ENCODE results near the gene SGF29. TPM values are rescaled to one million over a fixed set of nuclear protein-coding genes. Genes with fewer than 3 reads are reported as not detected.

The SGF29 gene
- total and polyA plus RNA-seq, 2 of the 8 experiments (the other 6 are each of a cell fraction or from before 2014, with no cell fraction given): 3.1 to 22.7 TPM

DNA sequence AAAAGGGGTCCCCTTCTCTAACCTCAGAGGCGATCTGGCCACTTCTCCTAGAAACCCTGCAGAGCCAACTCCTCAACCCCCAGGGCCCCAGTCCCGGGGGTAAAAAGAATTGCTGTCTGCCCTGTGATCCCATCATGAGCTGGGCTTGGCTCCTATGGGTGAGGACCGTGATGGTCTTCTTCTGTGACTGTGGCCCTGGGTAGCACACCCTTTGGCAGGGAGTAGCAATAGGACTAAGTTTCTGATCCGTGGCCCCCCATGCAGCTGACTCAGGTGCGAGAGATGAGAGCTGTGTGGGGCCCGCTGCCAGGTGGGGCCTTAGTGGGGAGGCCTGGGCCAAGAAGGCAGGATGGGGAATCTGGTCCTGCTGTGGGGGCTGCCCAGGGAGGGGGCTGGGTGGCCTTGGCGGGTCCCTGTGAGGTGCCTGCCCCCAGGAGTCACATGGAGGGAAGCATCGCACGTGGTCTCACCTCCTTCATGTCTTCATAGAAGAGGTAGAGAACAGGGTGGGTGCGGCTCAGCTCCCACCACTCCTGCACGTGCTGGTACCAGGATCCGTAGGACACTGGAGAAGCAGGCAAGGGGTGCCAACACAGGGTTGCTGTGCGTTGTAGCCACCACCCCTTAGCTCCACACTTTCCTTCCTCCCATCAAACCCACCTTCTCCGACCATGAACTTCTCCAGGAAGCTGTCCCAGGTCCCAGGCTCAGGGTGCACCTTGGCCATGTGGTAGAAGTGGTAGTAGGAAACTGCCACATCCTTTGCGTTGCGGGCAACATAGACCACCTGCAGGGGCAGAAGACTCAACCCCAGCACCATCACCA, 52.8 kb downstream of the SGF29 start:
- CTCF ChIA-PET (ENCODE audit: partially characterized antibody): no interaction called here
- Histone ChIP-seq H2BK20ac (ENCODE audit: low read length) (no peak overlapping the region), H3K36me3 (ENCODE audit: control insufficient read depth in 2 of 4, insufficient read depth in 4 of 4, low read length in 3 of 4) (no peaks in the 10 kb centered on the region), H4K20me1 (replicated peaks in 1 of 2; ENCODE audit: control insufficient read depth in 1 of 2, insufficient read depth in 2 of 2, low read length in 2 of 2) (no peaks in the 10 kb centered on the region), H3K27me3 (replicated peaks in 1 of 4; ENCODE audit: control insufficient read depth in 3 of 4, extremely low read depth in 1 of 4, insufficient read depth in 3 of 4, low read length in 3 of 4) (no peaks in the 10 kb centered on the region), H4K5ac (ENCODE audit: insufficient read length, low read depth, low read length) (no peak overlapping the region), H3K23ac (ENCODE audit: insufficient read length) (no peak overlapping the region), H3K4me3 (ENCODE audit: extremely low read depth in 1 of 4, insufficient read depth in 2 of 4, low read depth in 3 of 4, low read length in 4 of 4) (no peak overlapping the region), H3K14ac (ENCODE audit: insufficient read length) (no peak overlapping the region), H2BK5ac (ENCODE audit: low read depth, low read length) (no peak overlapping the region), H2AFZ (ENCODE audit: low read length) (no peak overlapping the region), H3K79me2 (ENCODE audit: control insufficient read depth in 1 of 2, insufficient read depth in 2 of 2, low read length in 2 of 2) (no peaks in the 10 kb centered on the region), H3K4ac (replicated peaks; ENCODE audit: insufficient read length, low read depth, low read length) (no peak overlapping the region), H3K56ac (replicated peaks; ENCODE audit: insufficient read length, low read depth, low read length) (no peak overlapping the region), H3K27ac (ENCODE audit: low read depth, low read length) (no peak overlapping the region), H3K4me1 (replicated peaks in 1 of 4; ENCODE audit: control insufficient read depth in 3 of 4, insufficient read depth in 4 of 4, low read length in 3 of 4) (peaks cover 0 to 16% (median 6%) of the 10 kb centered on the region in 4 experiments; a peak in 3 of 7 replicates), H4K8ac (ENCODE audit: extremely low read depth, insufficient read depth, low read length) (no peak overlapping the region), H3K23me2 (ENCODE audit: low read depth, low read length) (no peaks in the 10 kb centered on the region), H2AK5ac (ENCODE audit: low read depth, low read length) (no peak overlapping the region), H3K4me2 (ENCODE audit: insufficient read depth in 1 of 2, low read depth in 2 of 2, low read length in 2 of 2) (no peak overlapping the region), H2BK120ac (replicated peaks; ENCODE audit: low read depth, low read length) (no peak overlapping the region), H2BK12ac (ENCODE audit: low read depth, low read length) (no peak overlapping the region), H3K18ac (ENCODE audit: extremely low read depth, low read length) (no peak overlapping the region), H3K9me3 (ENCODE audit: insufficient read depth in 2 of 2, low read depth in 1 of 2, low read length in 1 of 2) (no peaks in the 10 kb centered on the region), H4K91ac (replicated peaks; ENCODE audit: insufficient read length, low read length) (no peak overlapping the region), H3K9ac (replicated peaks in 1 of 4; ENCODE audit: extremely low read depth in 1 of 4, low read depth in 3 of 4, low read length in 3 of 4) (no peak overlapping the region), H3K79me1 (ENCODE audit: low read depth, low read length) (no peaks in the 10 kb centered on the region), H2BK15ac (ENCODE audit: low read length) (no peak overlapping the region)
- DNase-seq (ENCODE audit: low read depth in 1 of 2, low spot score in 2 of 2) (no peak), FAIRE-seq (no peak)
- WGBS, 2 experiments (ENCODE audit: extremely low coverage in 1 of 2, insufficient coverage in 1 of 2, insufficient read length in 1 of 2, insufficient replicate concordance in 2 of 2, low coverage in 1 of 2, low lambda C conversion rate in 2 of 2, missing lambda C conversion rate in 1 of 2): 88% methylated on average over 14 of the region's 16 CpGs; no CpG with 5 or more reads in 1 of the 2 experiments
- POLR2A ChIA-PET (ENCODE audit: partially characterized antibody): no interaction called here
- TF ChIP-seq SIN3A (conservative IDR thresholded peaks at IDR 0.05 in 1 of 2, IDR thresholded peaks at IDR 0.05 in 1 of 2; ENCODE audit: low read depth in 1 of 2, low read length in 2 of 2) (no peak), NANOG (IDR thresholded peaks at IDR 0.05; ENCODE audit: insufficient read depth, low read depth, low read length, poor library complexity, severe bottlenecking) (no peak), RXRA (IDR thresholded peaks at IDR 0.05; ENCODE audit: insufficient read depth, low read depth, low read length) (no peak), SUZ12 (IDR thresholded peaks at IDR 0.05; ENCODE audit: low read length) (no peak), CBX5 (IDR thresholded peaks at IDR 0.05; ENCODE audit: low read depth, low read length) (no peak), HDAC2 (IDR thresholded peaks at IDR 0.05; ENCODE audit: borderline replicate concordance in 1 of 2, low read depth in 2 of 2, low read length in 2 of 2) (no peak), YY1 (IDR thresholded peaks at IDR 0.05; ENCODE audit: low read depth, low read length) (no peak), KDM5A (IDR thresholded peaks at IDR 0.05; ENCODE audit: low read length) (no peak), POU5F1 (IDR thresholded peaks at IDR 0.05; ENCODE audit: low read depth, low read length) (no peak), EGR1 (IDR thresholded peaks at IDR 0.05; ENCODE audit: borderline replicate concordance, low read depth, low read length) (no peak), SP1 (IDR thresholded peaks at IDR 0.05; ENCODE audit: low read depth, low read length) (no peak)
- TF ChIP-seq, protein P1, sequence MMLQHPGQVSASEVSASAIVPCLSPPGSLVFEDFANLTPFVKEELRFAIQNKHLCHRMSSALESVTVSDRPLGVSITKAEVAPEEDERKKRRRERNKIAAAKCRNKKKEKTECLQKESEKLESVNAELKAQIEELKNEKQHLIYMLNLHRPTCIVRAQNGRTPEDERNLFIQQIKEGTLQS (IDR thresholded peaks at IDR 0.05; ENCODE audit: insufficient read depth, low read depth, low read length): no peak

Measured in H1 (cell line).